AG10803 (cell line): ENCODE measurements around the gene FGD4.

Source experiments
- DNase-seq: peaks from one replicate; pipeline ENCODE4 v3.0.0; 2010; ENCODE audit warnings: low read depth
- H3K4me3 ChIP-seq: 2 replicates; pipeline ENCODE4 v1.5.1; 2011; ENCODE audit warnings: mild to moderate bottlenecking, low read length, control low read depth
- CTCF ChIP-seq: conservative IDR thresholded peaks from 2 replicates; pipeline ENCODE4 v1.5.1; 2011; ENCODE audit warnings: mild to moderate bottlenecking, low read length, control low read depth, inconsistent platforms

The FGD4 gene

GRCh38 chr12:32533971-32534590, 134.7 kb downstream of the FGD4 start:
- peak; percentile 97 for DNase-seq
- peak overlapping the region; percentile 52 for H3K4me3 ChIP-seq
- no peak for TF ChIP-seq CTCF

GRCh38 chr12:32534698-32535097, 135.3 kb downstream of the FGD4 start:
- peak overlapping the region; percentile 52 for H3K4me3 ChIP-seq
- no peak for TF ChIP-seq CTCF
- no peak for DNase-seq

GRCh38 chr12:32535288-32535999, 136.1 kb downstream of the FGD4 start:
- no peak for TF ChIP-seq CTCF
- DNase-seq, result peak; percentile 69
- peak overlapping the region; percentile 52 for H3K4me3 ChIP-seq

- no peak for DNase-seq
- H3K4me3 ChIP-seq, result no peak overlapping the region; the same call in 1 of the 2 replicates
- TF ChIP-seq CTCF, result no peak
Observed at GRCh38 chr12:32536000-32536345, 136.6 kb downstream of the FGD4 start.

- no peak for TF ChIP-seq CTCF
- DNase-seq, result no peak
- no peak overlapping the region for H3K4me3 ChIP-seq
Observed at GRCh38 chr12:32541754-32542374, 142.5 kb downstream of the FGD4 start.

GRCh38 chr12:32542428-32543229, 143.3 kb downstream of the FGD4 start:
- H3K4me3 ChIP-seq, result no peak overlapping the region
- DNase-seq, result no peak
- no peak for TF ChIP-seq CTCF
